Measurements from ENCODE around the gene DEDD.

Gene DEDD

DNA sequence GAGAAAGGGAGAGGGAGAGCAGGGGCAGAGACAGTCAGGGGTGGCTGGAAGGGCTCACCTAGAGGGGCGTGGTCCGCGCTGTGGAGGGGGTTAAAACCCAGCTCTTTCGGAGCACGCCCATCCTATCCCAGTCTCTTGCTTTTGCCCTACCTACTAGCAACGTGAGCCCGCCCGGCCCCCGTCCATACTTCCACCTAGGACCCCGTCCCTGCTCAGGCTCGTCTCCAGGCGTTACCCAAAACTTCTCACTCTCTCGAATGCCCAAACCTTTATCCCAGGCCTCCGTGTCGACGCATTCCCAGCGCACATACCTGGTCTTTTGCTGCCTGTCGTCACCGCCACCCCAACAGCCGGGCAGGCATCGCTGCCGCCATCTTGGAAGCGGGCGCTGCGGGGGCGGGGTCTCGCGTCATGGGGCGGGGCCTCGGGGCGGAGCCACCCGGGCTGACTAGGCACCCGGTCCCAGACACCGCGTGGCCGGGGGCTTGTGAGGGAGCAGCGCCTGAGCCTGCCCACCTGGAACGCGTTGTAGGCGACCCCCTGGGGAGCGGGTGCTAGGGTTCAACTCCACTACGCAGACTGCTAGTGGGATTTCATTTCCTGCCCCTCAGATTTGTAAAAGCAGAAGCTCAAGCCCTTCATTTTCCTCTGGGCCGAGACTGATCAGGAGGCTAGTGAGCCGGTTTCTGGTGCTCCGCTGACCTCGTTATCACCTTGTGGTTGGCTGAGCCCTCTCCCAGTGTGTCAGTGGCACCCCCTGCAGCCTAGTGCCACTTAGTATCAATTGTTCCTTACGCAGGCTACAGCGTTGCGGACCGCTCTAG is 44.9 kb upstream of the DEDD start, which contains the start of gene B4GALT3:
TSS of gene B4GALT3 (minus strand) at position 396 of the 824 bp plus-strand sequence. CDS start 1,447 bp downstream, outside the sequence.
- Mint-ChIP-seq H3K4me3 (peak within 1 kb of the TSS; percentile 98 to 100 (median 100)), H3K27me3 (ENCODE audit: low read depth) (no peaks in the 10 kb centered on the region), H3K4me1 (peaks cover 44% of the 10 kb centered on the region), H3K36me3 (ENCODE audit: low read depth) (peaks cover 31% of the 10 kb centered on the region), H3K9me3 (no peaks in the 10 kb centered on the region), H3K27ac (peak within 1 kb of the TSS; percentile 81 to 99 (median 96))
- TF ChIP-seq, protein P1, sequence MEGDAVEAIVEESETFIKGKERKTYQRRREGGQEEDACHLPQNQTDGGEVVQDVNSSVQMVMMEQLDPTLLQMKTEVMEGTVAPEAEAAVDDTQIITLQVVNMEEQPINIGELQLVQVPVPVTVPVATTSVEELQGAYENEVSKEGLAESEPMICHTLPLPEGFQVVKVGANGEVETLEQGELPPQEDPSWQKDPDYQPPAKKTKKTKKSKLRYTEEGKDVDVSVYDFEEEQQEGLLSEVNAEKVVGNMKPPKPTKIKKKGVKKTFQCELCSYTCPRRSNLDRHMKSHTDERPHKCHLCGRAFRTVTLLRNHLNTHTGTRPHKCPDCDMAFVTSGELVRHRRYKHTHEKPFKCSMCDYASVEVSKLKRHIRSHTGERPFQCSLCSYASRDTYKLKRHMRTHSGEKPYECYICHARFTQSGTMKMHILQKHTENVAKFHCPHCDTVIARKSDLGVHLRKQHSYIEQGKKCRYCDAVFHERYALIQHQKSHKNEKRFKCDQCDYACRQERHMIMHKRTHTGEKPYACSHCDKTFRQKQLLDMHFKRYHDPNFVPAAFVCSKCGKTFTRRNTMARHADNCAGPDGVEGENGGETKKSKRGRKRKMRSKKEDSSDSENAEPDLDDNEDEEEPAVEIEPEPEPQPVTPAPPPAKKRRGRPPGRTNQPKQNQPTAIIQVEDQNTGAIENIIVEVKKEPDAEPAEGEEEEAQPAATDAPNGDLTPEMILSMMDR (IDR thresholded peaks at IDR 0.05; ENCODE audit: unreplicated experiment in 3 of 3): no peak

DNA sequence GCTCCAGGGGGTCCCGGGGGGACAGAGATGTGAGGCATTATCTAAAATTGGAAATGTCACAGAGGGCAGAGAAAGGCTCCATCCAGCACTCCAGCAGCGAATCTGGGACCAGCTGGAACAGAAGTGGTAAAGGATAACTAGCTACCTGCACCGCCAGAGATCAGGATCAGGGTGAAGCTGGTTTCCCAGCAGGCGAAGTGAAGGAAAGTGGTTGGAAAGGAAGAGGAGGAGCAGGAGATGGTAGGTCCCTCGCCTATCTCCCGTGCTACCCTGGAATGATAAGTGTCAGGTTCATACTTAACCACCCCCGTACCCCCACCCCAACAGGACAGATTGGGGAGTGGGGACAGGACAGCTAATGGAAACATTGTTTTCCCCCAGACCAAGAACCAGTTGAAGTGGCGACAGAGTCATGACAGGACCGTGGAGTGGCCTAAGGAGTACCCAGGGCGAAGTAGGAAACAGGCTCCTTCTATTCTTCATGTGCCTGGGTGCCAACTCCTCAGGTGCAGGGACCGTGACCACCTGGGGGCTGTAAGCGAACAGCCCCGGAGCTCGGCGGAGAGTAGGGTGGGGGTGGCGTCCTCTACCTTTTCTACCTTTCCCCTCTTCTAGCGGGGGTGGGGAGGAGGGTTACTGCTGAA is 44.1 kb upstream of the DEDD start:
- Mint-ChIP-seq H3K27ac (peak overlapping the region; percentile 81 to 99 (median 96)), H3K9me3 (no peaks in the 10 kb centered on the region), H3K4me3 (peak overlapping the region; percentile 98 to 100 (median 100)), H3K4me1 (peaks cover 44% of the 10 kb centered on the region), H3K36me3 (ENCODE audit: low read depth) (peaks cover 37% of the 10 kb centered on the region), H3K27me3 (ENCODE audit: low read depth) (no peaks in the 10 kb centered on the region)
- TF ChIP-seq, protein P1 (IDR thresholded peaks at IDR 0.05; ENCODE audit: unreplicated experiment in 3 of 3): no peak

DNA sequence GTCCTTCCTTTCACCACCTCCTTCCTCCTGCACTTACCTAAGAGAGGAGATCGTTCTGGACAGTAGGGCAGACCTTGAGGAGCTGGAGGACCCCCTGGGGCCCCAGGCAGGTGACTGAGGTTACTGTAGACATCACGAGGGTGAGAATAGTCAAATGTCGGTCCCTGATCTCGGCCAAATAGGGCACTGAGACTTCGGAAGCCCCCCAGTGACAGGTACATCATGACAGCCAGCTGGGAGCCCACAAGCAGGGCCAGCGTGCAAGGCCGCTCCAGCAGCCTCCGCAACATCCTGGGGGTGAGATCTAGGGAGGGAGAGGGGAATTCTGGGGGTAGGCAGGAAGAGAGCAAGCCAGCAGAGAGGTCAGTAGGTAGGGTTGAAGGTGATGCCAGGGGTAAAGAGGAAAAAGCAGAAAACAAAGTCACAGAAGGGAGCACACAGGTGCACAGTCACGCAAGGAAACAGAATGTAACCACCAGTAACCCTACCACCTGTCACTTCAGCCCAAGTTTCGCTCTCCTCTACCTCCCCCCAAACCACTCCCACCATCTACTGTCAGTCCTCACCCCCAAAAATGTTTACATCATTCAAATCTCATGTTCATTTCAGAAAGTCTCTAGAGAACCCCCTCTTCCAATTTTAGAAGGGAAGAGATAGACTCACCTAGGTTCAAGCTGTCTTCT is 43.4 kb upstream of the DEDD start:
- no peaks in the 10 kb centered on the region for H3K27me3 Mint-ChIP-seq (ENCODE audit: low read depth)
- TF ChIP-seq, protein P1 (IDR thresholded peaks at IDR 0.05; ENCODE audit: unreplicated experiment in 3 of 3): no peak
- no peaks in the 10 kb centered on the region for H3K9me3 Mint-ChIP-seq
- peak overlapping the region; percentile 98 to 100 (median 100) for H3K4me3 Mint-ChIP-seq
- H3K4me1 Mint-ChIP-seq: peaks cover 44% of the 10 kb centered on the region
- peaks cover 43% of the 10 kb centered on the region for H3K36me3 Mint-ChIP-seq (ENCODE audit: low read depth)
- H3K27ac Mint-ChIP-seq: peak overlapping the region in 1 of 3 experiments; percentile 99

GRCh38 chr1:161174911-161175310 is 42.4 kb upstream of the DEDD start:
- Mint-ChIP-seq H3K36me3 (ENCODE audit: low read depth) (peaks cover 44% of the 10 kb centered on the region), H3K4me1 (peaks cover 44% of the 10 kb centered on the region), H3K27ac (no peak overlapping the region), H3K4me3 (peak overlapping the region; percentile 53 to 100 (median 100)), H3K27me3 (ENCODE audit: low read depth) (no peaks in the 10 kb centered on the region), H3K9me3 (no peaks in the 10 kb centered on the region)
- TF ChIP-seq, protein P1 (IDR thresholded peaks at IDR 0.05; ENCODE audit: unreplicated experiment in 3 of 3): no peak

DNA sequence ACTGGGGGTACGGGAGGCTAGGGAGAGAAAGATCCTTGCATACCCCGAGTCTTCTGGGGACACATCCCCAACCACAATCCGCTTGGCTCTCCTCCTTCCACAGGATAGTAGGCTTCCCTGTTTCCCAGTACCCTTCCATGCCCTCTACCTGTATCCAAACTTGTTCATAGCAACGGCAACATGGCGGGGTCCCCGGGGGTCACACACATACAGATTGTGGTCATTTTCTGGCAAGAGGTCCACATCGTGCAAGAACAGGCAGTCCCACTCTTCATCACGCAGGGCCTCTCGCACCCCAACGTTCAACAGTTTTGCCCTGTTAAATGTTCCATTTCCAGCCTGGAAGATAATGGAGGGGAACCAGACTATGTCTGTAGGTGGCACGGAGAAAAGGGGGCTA is 41.2 kb upstream of the DEDD start:
- no peak overlapping the region for H3K27ac Mint-ChIP-seq
- H3K9me3 Mint-ChIP-seq: no peaks in the 10 kb centered on the region
- TF ChIP-seq, protein P1 (IDR thresholded peaks at IDR 0.05; ENCODE audit: unreplicated experiment in 3 of 3): no peak
- no peaks in the 10 kb centered on the region for H3K27me3 Mint-ChIP-seq (ENCODE audit: low read depth)
- H3K36me3 Mint-ChIP-seq (ENCODE audit: low read depth): peaks cover 49% of the 10 kb centered on the region
- H3K4me1 Mint-ChIP-seq: peaks cover 44% of the 10 kb centered on the region
- peak overlapping the region; percentile 15 to 28 (median 26) for H3K4me3 Mint-ChIP-seq

Measured in nephron (organoid).